CD4-positive, alpha-beta T cell treated with Interleukin-17A for 1 hour (primary cell): Measurements from ENCODE around the gene SPINK8.
"Not testable (repeated sequence)": the region's sequence is repeated elsewhere in the genome, so short reads cannot be mapped to it uniquely, and the experiment has no call there.

Experiments
- DNase-seq: peaks from one replicate; pipeline ENCODE4 v3.0.0-alpha.2; 2020

SPINK8 gene

GRCh38 chr3:48276911-48277641 lies 56.4 kb downstream of the SPINK8 start:
- no peak for DNase-seq

DNA sequence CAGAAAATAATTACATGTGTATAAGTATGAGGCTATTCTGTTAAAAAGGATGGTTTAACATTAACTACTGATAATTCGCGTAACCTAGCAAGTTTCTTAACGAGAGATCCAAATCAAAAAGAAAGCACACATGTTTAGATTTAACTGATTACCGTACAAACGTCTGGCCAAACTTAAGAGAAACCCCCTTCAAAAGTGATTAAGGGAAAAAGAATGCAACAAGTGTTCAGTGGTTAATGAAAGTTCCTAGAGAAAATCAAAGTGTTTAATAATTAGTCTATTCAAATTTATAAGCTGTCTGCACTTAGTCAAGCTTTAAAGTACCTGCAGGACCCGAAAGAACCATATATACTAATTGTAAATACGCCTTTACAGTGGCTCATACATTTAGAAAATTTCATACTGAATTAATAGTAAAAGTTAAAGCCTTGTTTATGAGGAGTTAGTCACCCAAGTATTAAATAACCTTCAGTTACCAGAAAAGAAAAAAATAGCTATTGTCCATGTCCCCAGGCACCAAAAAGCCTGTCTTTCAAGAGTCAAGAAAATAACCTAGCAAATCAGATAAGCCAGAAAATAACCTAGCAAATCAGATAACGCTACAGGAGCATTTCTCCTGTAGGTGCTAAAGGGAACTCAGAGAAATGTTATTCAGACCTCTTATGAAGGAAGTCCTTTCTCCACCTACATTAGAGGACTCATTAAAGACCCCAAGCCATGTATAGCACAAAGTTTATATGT lies 58.0 kb downstream of the SPINK8 start:
- no peak for DNase-seq

GRCh38 chr3:48274452-48274851 lies 59.0 kb downstream of the SPINK8 start:
- no peak for DNase-seq

DNA sequence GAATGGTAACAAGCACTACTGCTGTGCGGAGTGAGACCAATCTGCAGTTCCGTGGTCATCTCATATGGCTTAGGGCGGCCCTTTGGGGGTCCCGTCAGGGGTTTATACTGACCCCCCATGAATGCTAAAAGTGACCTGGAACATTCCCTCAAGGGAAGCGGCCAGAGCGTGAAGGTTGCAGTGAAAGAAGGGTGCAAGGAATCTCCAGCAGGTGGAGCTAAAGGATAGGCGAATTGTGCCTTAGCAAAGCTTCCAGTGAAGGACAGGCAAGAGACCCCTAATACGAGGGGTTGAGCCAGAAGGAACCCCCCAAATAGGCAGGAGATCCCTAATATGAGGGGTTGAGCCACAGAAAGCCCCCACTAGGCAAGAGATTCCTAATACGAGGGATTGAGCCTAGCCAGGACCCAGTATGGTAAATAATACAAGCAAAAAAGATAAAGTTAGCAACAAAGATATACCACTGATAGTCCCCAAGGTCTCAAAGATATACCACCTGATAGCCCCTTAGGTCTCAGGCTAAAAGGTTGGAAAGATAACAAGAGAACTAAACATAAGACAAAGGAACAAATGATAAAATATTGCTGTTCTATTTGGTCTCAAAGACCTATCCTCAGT lies 59.8 kb downstream of the SPINK8 start:
- DNase-seq, result peak; percentile 73

DNA sequence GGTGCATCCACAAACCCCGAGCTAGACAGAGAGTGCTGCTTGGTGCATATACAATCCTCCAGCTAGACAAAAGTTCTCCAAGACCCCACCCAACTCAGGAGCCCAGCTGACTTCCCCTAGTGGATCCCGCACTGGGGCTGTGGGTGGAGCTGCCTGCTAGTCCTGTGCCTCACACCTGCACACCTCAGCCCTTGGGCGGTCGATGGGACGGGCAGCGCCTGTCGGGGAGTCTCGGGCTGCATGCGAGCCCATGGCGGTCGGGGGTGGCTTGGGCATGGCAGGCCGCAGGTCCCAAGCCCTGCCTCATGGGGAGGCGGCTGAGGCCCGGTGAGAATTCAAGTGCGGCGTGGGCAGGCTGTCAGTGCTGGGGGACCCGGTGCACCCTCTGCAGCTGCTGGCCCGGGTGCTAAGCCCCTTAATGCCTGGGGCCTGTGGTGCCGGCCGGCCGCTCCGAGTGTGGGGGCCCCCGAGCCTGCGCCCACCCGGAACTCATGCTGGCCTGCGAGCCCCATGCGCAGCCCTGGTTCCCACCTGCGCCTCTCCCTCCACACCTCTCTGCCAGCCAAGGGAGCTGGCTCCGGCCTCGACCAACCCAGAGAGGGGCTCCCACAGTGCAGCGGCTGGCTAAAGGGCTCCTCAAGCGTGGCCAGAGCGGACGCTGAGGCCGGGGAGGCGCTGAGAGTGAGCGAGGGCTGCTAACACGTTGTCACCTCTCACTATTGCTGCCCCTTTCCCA lies 61.5 kb downstream of the SPINK8 start:
- no peak for DNase-seq

DNA sequence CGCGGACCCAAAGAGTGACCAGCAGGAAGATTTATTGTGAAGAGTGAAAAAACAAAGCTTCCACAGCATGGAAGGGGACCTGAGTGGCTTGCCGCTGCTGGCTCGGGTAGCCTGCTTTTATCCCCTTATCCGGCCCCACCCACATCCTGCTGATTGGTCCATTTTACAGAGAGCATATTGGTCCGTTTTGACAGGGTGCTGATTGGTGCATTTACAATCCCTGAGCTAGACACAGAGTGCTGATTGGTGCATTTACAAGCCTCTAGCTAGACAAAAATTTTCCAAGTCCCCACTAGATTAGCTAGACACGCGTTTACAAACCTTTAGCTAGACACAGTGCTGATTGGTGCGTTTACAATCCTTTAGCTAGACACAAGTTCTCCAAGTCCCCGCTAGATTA lies 62.2 kb downstream of the SPINK8 start:
- not testable (repeated sequence) for DNase-seq

DNA sequence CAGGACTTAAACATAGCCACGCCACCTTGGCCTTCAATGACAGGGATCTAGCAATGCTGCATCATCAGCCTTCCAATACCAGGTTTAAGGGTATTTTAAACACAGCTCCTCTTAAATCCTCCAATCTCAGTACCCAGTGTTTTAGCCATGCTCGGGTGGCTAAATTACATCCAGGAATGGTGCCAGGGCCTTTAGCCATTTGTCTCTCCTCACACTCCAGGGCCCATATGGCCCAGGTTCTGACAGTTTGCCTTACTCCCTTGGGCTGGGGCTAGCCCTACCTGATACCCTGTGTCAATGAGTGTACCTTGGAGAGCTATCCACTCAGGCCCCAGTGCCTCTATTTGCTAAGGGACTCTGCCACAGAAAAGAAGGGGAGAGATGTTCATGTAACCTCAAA lies 63.2 kb downstream of the SPINK8 start:
- no peak for DNase-seq

DNA sequence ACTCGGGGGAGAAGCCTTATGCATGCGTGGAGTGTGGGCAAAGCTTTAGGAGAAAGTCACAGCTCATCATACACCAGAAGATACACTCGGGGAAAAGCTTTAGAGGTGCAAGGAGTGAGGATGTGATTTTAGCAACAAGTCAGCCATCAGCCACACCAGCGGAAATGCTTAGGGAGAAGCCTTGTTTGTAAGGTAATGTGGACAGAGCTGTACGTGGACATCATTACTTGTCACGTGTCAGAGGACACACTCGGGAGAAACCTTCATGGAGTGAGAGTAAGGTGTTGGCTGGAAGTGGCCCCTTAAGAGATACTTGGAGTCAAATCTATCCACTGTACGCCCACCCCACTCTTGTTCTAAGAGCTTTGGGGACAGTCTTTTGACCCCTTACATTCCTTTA lies 63.9 kb downstream of the SPINK8 start:
- DNase-seq, result no peak

DNA sequence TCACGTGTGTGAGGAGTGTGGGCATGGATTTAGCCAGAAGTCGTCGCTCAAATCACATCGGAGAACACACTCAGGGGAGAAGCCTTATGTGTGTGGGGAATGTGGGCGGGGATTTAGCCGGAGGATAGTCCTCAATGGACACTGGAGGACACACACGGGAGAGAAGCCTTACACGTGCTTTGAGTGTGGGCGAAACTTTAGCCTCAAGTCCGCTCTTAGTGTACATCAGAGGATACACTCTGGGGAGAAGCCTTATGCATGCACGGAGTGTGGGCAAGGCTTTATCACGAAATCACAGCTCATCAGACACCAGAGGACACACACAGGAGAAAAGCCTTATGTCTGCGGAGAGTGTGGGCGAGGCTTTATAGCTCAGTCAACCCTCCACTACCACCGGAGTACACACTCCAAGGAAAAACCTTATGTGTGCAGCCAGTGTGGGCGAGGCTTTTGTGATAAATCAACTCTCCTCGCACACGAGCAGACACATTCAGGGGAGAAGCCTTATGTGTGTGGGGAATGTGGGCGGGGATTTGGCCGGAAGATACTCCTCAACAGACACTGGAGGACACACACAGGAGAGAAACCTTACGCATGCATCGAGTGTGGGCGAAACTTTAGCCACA lies 64.4 kb downstream of the SPINK8 start:
- DNase-seq, result peak; percentile 25

DNA sequence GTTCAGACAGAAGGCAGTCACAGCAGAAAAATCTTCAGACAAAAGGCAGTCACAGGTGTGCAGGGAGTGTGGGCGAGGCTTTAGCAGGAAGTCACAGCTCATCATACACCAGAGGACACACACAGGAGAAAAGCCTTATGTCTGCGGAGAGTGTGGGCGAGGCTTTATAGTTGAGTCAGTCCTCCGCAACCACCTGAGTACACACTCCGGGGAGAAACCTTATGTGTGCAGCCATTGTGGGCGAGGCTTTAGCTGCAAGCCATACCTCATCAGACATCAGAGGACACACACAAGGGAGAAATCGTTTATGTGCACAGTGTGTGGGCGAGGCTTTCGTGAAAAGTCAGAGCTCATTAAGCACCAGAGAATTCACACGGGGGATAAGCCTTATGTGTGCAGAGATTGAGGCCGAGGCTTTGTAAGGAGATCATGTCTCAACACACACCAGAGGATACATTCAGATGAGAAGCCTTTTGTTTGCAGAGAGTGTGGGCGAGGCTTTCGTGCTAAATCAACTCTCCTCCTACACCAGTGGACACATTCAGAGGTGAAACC lies 65.0 kb downstream of the SPINK8 start:
- peak; percentile 80 for DNase-seq

DNA sequence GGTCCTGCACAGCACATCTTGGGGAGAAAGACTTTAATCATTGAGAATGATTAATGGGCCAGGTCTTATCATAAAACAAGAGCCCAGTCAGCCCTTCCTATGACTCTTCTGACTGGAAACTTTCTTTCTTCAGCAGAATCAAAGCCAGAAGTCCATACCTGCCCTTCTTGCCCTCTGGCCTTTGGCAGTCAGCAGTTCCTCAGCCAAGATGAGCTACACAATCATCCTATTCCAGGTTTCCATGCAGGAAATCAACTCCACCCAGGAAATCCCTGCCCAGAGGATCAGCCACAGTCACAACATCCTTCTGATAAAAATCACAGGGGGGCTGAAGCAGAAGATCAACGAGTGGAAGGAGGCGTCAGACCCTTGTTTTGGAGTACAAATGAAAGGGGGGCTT lies 65.7 kb downstream of the SPINK8 start:
- no peak for DNase-seq

DNA sequence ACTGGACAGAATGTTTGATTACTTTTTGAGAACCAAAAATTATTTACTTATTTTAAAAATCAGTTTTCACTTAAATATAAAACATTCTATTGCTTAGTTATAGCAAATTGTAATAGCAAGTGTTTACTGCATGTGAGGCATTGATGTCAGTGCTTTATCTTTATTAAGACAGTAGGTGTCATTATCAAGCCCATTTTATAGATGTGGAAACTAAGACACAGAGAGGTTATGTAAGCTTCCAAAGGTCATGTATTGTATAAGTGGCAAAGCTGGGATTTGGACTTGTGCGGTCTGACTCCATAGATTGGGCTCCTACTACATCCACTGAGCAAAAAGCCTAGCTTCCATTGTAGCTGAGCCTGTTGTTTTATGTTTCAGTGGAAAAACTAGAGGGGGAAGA lies 74.9 kb downstream of the SPINK8 start:
- DNase-seq, result no peak
